DOHH2 (cell line): ENCODE results near the gene BANP.

Experiments
- H3F3A ChIP-seq: fragments of 200-600 bp; sonication (generic), shearing (Covaris generic); 2 replicates; pipeline ENCODE4 v1.6.0; 2016; ENCODE audit warnings: antibody characterized with exemption, mild to moderate bottlenecking; ENCODE audit not compliant: control insufficient read depth, insufficient read depth
- H3K27ac ChIP-seq: fragments of 200-600 bp; sonication (generic); 2 replicates; pipeline ENCODE4 v1.5.1; 2014; ENCODE audit warnings: low read depth, mild to moderate bottlenecking, low read length, moderate library complexity
- H3K27me3 ChIP-seq: fragments of 200-600 bp; sonication (generic); 2 replicates; pipeline ENCODE4 v1.6.1; 2014; ENCODE audit warnings: mild to moderate bottlenecking, low read length, mixed read lengths; ENCODE audit not compliant: control insufficient read depth
- H3K36me3 ChIP-seq: fragments of 200-600 bp; sonication (generic); 2 replicates; pipeline ENCODE4 v1.6.1; 2014; ENCODE audit warnings: mild to moderate bottlenecking, low read length, moderate library complexity, mixed read lengths; ENCODE audit not compliant: control insufficient read depth
- H3K4me1 ChIP-seq: fragments of 200-600 bp; sonication (generic); 2 replicates; pipeline ENCODE4 v1.6.1; 2014; ENCODE audit warnings: mild to moderate bottlenecking, low read length, mixed read lengths; ENCODE audit not compliant: control insufficient read depth
- H3K4me2 ChIP-seq: fragments of 200-600 bp; sonication (generic); 2 replicates; pipeline ENCODE4 v1.6.0; 2014; ENCODE audit warnings: mild to moderate bottlenecking, low read length, moderate library complexity
- H3K4me3 ChIP-seq: fragments of 200-600 bp; sonication (generic); 2 replicates; pipeline ENCODE4 v1.5.1; 2014; ENCODE audit warnings: mild to moderate bottlenecking, low read length, mixed read lengths
- H3K79me2 ChIP-seq: fragments of 200-600 bp; sonication (generic); 2 replicates; pipeline ENCODE4 v1.6.1; 2014; ENCODE audit warnings: mild to moderate bottlenecking, low read length, mixed read lengths; ENCODE audit not compliant: control insufficient read depth
- H3K9me2 ChIP-seq: fragments of 200-600 bp; sonication (generic); replicated peaks from 2 replicates; pipeline ENCODE4 v1.6.1; 2014; ENCODE audit warnings: mild to moderate bottlenecking, low read length, mixed read lengths; ENCODE audit not compliant: control insufficient read depth
- H3K9me3 ChIP-seq: fragments of 200-600 bp; sonication (generic); 2 replicates; pipeline ENCODE4 v1.6.1; 2014; ENCODE audit warnings: antibody characterized with exemption, low read length, mixed read lengths; ENCODE audit not compliant: control insufficient read depth, insufficient read depth
- H4K20me1 ChIP-seq: fragments of 200-600 bp; sonication (generic); 2 replicates; pipeline ENCODE4 v1.6.0; 2014; ENCODE audit warnings: low read depth, mild to moderate bottlenecking, antibody characterized with exemption, low read length, moderate library complexity; ENCODE audit not compliant: control insufficient read depth, insufficient read depth
- CTCF ChIP-seq: fragments of 200-600 bp; sonication (generic); IDR thresholded peaks from one replicate; pipeline ENCODE4 v1.5.1; 2014; ENCODE audit warnings: antibody characterized with exemption, mild to moderate bottlenecking, low read depth, low read length; ENCODE audit not compliant: poor library complexity, severe bottlenecking
- EZH2phosphoT487 ChIP-seq: fragments of 200-600 bp; sonication (generic); IDR thresholded peaks from 2 replicates; pipeline ENCODE4 v1.6.1; 2017; ENCODE audit warnings: borderline replicate concordance, mild to moderate bottlenecking, antibody characterized with exemption, low read length, moderate library complexity, mixed read lengths

The BANP gene

GRCh38 chr16:88004391-88004790 lies 53.2 kb downstream of the BANP start:
- Histone ChIP-seq H3K36me3 (peaks cover 52% of the 10 kb centered on the region), H4K20me1 (peaks cover 2% of the 10 kb centered on the region; the same call in 1 of the 2 replicates), H3K4me2 (no peak overlapping the region)

GRCh38 chr16:88005181-88005581 lies 53.9 kb downstream of the BANP start:
- Histone ChIP-seq H3K27me3 (no peaks in the 10 kb centered on the region), H3K4me3 (no peak overlapping the region), H3K36me3 (peaks cover 60% of the 10 kb centered on the region), H3F3A (no peaks in the 10 kb centered on the region), H3K9me3 (no peaks in the 10 kb centered on the region), H3K4me1 (peaks cover 18% of the 10 kb centered on the region), H3K79me2 (peaks cover 39% of the 10 kb centered on the region), H3K4me2 (no peak overlapping the region), H4K20me1 (peaks cover 2% of the 10 kb centered on the region; the same call in 1 of the 2 replicates), H3K27ac (no peak overlapping the region), H3K9me2 (no peaks in the 10 kb centered on the region)
- TF ChIP-seq EZH2phosphoT487: no peak
- TF ChIP-seq CTCF: peak; percentile 58

More at GRCh38 chr16:88004391-88004790, 53.2 kb downstream of the BANP start:
- no peak overlapping the region for H3K27ac ChIP-seq
- H3K4me1 ChIP-seq: peaks cover 18% of the 10 kb centered on the region
- H3F3A ChIP-seq: no peaks in the 10 kb centered on the region
- no peaks in the 10 kb centered on the region for H3K9me2 ChIP-seq
- peaks cover 31% of the 10 kb centered on the region for H3K79me2 ChIP-seq
- TF ChIP-seq EZH2phosphoT487: no peak
- TF ChIP-seq CTCF: no peak
- H3K4me3 ChIP-seq: no peak overlapping the region
- no peaks in the 10 kb centered on the region for H3K9me3 ChIP-seq
- no peaks in the 10 kb centered on the region for H3K27me3 ChIP-seq

- Histone ChIP-seq H3K4me1 (peaks cover 18% of the 10 kb centered on the region), H3K9me3 (no peaks in the 10 kb centered on the region), H3K9me2 (no peaks in the 10 kb centered on the region), H3K79me2 (peaks cover 39% of the 10 kb centered on the region), H3K4me2 (no peak overlapping the region), H3K27ac (no peak overlapping the region), H3K27me3 (no peaks in the 10 kb centered on the region), H3K36me3 (peaks cover 68% of the 10 kb centered on the region), H3F3A (no peaks in the 10 kb centered on the region), H3K4me3 (no peak overlapping the region), H4K20me1 (peaks cover 2% of the 10 kb centered on the region; the same call in 1 of the 2 replicates)
- TF ChIP-seq EZH2phosphoT487: no peak
- no peak for TF ChIP-seq CTCF
These were observed 54.7 kb downstream of the BANP start for GRCh38 chr16:88005968-88006367.

- Histone ChIP-seq H3K27ac (no peak overlapping the region), H3K9me3 (no peaks in the 10 kb centered on the region), H3K4me3 (no peak overlapping the region), H3K36me3 (peaks cover 68% of the 10 kb centered on the region), H3K79me2 (peaks cover 30% of the 10 kb centered on the region), H4K20me1 (peaks cover 2% of the 10 kb centered on the region; the same call in 1 of the 2 replicates), H3F3A (no peaks in the 10 kb centered on the region), H3K4me2 (no peak overlapping the region), H3K9me2 (no peaks in the 10 kb centered on the region), H3K27me3 (no peaks in the 10 kb centered on the region), H3K4me1 (peaks cover 18% of the 10 kb centered on the region)
- no peak for TF ChIP-seq EZH2phosphoT487
- TF ChIP-seq CTCF: no peak
These were observed 56.1 kb downstream of the BANP start for GRCh38 chr16:88007321-88007731.
